Measurements from ENCODE around the gene KMT2C. TPM values are rescaled to one million over a fixed set of nuclear protein-coding genes. Genes with fewer than 3 reads are reported as not detected.

The KMT2C gene
- polyA plus RNA-seq, 5 donors: 22.7 to 43.5 (median 35.9) TPM

- DNase-seq: no peak
Observed at GRCh38 chr7:152144557-152145245, 291.1 kb downstream of the KMT2C start.

- no peak for DNase-seq
Observed at GRCh38 chr7:152142976-152143595, 292.7 kb downstream of the KMT2C start.

GRCh38 chr7:152140560-152140959 is 295.2 kb downstream of the KMT2C start:
- no peak for DNase-seq

- DNase-seq: no peak
Observed at GRCh38 chr7:152140067-152140466, 295.7 kb downstream of the KMT2C start.

GRCh38 chr7:152137476-152138025 is 298.3 kb downstream of the KMT2C start:
- no peak for DNase-seq

- DNase-seq: no peak
Observed at GRCh38 chr7:152136686-152137085, 299.1 kb downstream of the KMT2C start.

- no peak for DNase-seq
Observed at GRCh38 chr7:152133804-152134203, 302.0 kb downstream of the KMT2C start.

- DNase-seq: no peak
Observed at GRCh38 chr7:152132812-152133211, 303.0 kb downstream of the KMT2C start.

GRCh38 chr7:152131981-152132494 is 303.8 kb downstream of the KMT2C start:
- no peak for DNase-seq

- DNase-seq: no peak
Observed at GRCh38 chr7:152130658-152131590, 304.9 kb downstream of the KMT2C start.

GRCh38 chr7:152129682-152130081 is 306.1 kb downstream of the KMT2C start:
- no peak for DNase-seq

- DNase-seq: no peak
Observed at GRCh38 chr7:152128741-152129461, 306.9 kb downstream of the KMT2C start.

GRCh38 chr7:152128252-152128651 is 307.6 kb downstream of the KMT2C start:
- no peak for DNase-seq

GRCh38 chr7:152127229-152127628 is 308.6 kb downstream of the KMT2C start:
- no peak for DNase-seq

- DNase-seq: no peak
Observed at GRCh38 chr7:152126741-152127140, 309.1 kb downstream of the KMT2C start.

- no peak for DNase-seq
Observed at GRCh38 chr7:152122540-152122939, 313.3 kb downstream of the KMT2C start.

GRCh38 chr7:152121432-152121831 is 314.4 kb downstream of the KMT2C start:
- no peak for DNase-seq

GRCh38 chr7:152120776-152121175 is 315.0 kb downstream of the KMT2C start:
- no peak for DNase-seq

- DNase-seq: no peak
Observed at GRCh38 chr7:152120210-152120609, 315.6 kb downstream of the KMT2C start.

GRCh38 chr7:152117356-152117755 is 318.4 kb downstream of the KMT2C start:
- no peak for DNase-seq

GRCh38 chr7:152115021-152115718 is 320.6 kb downstream of the KMT2C start:
- peak in 1 of 2 donors; percentile 11 for DNase-seq
